ENCODE data around the gene INTS3.
A peak's percentile ranks its signal among the peaks of the same experiment; 100 is the strongest.
"Not testable (repeated sequence)": the region's sequence is repeated elsewhere in the genome, so short reads cannot be mapped to it uniquely, and the experiment has no call there.

The INTS3 gene

GRCh38 chr1:153711026-153711425 is 16.8 kb upstream of the INTS3 start:
- no peak for DNase-seq

- not testable (repeated sequence) for DNase-seq
Measured at GRCh38 chr1:153716211-153716610, 11.6 kb upstream of the INTS3 start.

- no peak for DNase-seq
Measured at GRCh38 chr1:153717330-153717729, 10.5 kb upstream of the INTS3 start.

DNA sequence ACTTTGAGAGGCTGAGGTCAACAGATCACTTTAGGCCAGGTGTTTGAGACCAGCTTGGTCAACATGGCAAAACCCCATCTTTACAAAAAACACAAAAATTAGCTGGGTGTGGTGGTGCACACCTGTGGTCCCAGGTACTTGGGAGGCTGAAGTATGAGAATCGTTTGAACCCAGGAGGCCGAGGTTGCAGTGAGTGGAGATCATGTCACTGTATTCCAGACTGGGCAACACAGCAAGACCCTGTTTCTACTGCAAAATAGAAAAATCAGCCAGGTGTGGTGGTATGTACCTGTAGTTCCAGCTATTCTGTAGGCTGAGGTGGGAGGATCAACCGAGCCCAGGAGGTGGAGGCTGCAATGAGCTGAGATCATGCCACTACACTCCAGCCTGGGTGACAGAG is 4.2 kb upstream of the INTS3 start:
- no peak for DNase-seq

- DNase-seq, result not testable (repeated sequence)
Measured at GRCh38 chr1:153724634-153725033, 3.2 kb upstream of the INTS3 start.

GRCh38 chr1:153728305-153729066 is 636 bp downstream of the INTS3 start:
- no peak for DNase-seq

- DNase-seq, result no peak
Measured at GRCh38 chr1:153730468-153730988, 2.7 kb downstream of the INTS3 start.

DNA sequence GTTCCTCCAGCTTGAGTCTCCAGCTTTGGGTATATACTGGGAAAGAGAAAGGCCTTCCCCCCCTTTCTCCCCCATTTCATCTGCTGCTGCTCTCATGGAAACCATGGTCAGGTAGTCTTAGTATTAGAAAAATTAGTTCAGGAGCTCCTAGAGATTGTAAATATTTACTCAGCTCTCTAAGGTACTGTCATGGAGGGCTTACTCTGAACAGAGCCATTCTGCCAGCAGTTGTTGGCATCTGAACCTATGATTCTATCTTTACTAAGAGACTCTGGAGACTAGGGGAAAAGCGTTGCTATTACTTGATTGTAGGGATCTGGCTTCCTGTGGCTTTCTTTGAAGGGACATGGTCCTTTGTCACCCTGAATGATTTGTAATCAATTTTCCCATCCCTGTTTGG is 6.1 kb downstream of the INTS3 start:
- no peak for DNase-seq

DNA sequence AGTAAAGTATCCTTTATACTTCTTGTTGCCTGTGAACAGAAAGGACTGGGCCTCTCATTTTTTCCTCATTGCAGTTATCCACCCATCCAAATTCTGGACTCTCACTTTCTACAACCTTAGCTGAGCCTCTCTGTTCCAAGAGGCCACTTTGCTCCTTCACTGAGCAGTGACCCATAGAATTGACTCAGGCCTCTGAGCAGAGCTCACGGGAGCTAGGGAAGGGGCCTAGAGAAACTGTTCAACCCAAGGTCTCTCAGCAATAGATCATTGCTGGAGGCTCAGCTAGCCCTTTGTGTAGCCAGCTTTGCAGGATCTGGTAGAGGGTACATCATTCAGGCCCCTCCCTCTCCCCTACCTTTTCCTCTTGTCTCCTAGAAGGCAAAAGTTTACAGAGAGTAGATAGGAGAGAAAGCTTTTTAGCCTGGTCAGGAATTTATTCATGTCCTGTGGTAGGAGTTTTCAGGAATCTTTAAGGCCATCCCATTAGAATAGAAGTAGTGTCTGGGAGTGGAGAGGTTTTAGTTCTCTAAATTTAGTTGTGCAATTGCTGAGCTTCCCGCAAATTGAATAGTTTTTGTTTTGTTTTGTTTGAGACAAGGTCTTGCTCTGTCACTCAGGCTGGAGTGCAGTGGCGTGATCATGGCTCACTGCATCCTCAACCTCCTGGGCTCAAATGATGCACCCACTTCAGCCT is 6.7 kb downstream of the INTS3 start:
- no peak for DNase-seq

- no peak for DNase-seq
Measured at GRCh38 chr1:153735090-153735420, 7.2 kb downstream of the INTS3 start.

GRCh38 chr1:153741986-153742385 is 14.1 kb downstream of the INTS3 start:
- DNase-seq, result no peak

- DNase-seq, result no peak
Measured at GRCh38 chr1:153742411-153743142, 14.7 kb downstream of the INTS3 start.

GRCh38 chr1:153745417-153745816 is 17.6 kb downstream of the INTS3 start:
- DNase-seq, result no peak

GRCh38 chr1:153746174-153746573 is 18.3 kb downstream of the INTS3 start:
- DNase-seq, result no peak

DNA sequence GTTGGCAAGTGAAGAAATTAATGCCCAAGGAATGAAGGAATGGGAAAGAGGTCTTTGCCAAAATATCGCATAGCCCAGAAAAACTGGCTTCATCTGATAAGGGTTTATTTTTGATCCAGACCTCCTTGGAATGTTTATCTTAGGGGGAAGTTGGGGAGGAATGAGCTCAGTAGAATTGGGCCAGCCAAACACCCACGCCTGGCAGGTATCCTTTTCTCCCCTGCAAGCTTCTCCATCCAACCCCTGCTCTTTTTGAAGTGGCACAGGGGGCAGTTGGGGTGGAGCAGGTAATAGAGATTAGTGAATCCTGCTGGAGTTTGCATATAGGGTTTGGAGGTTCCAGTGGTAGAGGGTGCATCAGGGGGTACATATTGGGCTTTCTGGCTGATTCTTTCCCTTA is 21.1 kb downstream of the INTS3 start:
- DNase-seq, result no peak

GRCh38 chr1:153749408-153750005 is 21.7 kb downstream of the INTS3 start:
- DNase-seq, result peak; percentile 83

- DNase-seq, result no peak
Measured at GRCh38 chr1:153750026-153750995, 22.5 kb downstream of the INTS3 start.

GRCh38 chr1:153752072-153752471 is 24.2 kb downstream of the INTS3 start:
- DNase-seq, result no peak

DNA sequence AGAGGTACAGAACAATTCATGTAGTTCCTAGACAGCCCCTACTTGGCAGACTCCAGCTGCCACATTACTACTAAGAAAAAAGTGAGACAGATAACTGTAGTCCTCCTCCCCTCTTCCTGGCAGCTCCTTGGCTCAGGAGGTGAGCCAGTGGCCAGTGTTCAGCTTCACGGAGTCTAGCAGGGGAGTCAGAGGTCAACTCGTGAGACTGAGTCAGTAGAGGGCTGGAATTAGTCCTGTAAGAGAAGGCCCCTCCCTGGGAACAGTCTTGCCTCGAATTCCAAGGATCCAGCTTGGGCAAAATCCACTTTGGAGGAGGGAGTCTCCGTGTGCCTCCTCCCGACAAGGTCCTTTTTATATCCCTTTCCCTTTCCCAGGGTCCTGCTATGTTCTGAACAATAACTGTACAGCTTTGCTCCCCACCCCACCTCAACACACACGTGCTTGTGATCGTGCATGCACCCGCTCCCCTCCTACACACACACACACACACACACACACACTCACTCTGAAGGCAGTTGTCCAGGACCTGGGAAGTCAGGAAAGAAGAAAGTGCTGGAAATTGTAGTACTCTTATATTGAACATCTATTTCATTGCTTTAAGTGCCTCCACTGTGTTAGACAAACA is 24.8 kb downstream of the INTS3 start:
- no peak for DNase-seq

DNA sequence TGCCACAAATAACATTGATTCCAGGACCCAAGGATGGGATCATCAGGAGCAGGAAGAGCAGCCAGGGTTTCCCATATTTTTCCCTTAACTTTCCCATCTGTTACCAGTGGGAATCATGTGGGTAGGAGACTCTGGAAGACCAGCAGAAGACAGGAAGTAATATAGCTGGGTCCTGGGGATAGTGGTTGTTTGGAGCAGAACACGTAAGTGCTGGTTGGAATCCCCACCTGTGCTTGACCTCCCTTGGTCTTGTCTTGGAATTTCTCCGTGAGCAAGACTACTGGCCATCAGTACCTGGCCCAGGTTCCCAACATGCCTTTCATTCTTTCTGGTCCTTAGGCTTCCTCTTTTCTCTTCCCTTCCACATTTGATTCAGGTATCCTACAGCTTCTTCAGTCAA is 26.4 kb downstream of the INTS3 start:
- no peak for DNase-seq

DNA sequence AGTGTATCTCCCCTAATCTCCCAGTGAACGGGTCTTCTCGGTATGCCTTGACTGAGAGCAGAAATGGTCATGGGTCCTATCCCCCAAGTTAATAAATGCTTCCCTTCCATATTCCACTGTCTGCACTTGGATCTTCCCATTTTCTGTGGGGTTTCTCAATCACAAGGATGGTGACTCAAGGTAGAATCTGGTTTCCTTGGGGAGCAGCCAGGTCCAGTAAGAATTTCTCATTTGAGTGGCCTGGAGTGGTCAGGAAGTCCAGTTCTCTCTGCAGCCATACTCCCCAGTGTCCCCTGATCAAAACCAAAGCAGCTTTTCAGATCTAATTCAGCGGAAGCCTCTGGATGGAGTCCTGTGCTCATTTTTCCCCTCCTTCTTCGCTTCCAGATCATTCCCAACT is 32.6 kb downstream of the INTS3 start:
- no peak for DNase-seq

All from NCI-H1694 (cell line).